Tibial nerve (tissue), 3 donors: ENCODE measurements around the gene MBD3L5.
"Not testable (repeated sequence)": the region's sequence is repeated elsewhere in the genome, so short reads cannot be mapped to it uniquely, and the experiment has no call there.

Source experiments
- CTCF ChIP-seq, 5 experiments: fragments of 200-600 bp in 3 of 5; fragments of 450-650 bp in 2 of 5; sonication (generic) in 3 of 5; IDR thresholded peaks; one replicate each; pipeline ENCODE4 v1.5.1; 2016 to 2019; ENCODE audit warnings: antibody characterized with exemption in 5 of 5, mild to moderate bottlenecking in 3 of 5, moderate library complexity in 2 of 5
- POLR2A ChIP-seq, 2 donors: fragments of 450-650 bp; IDR thresholded peaks; one replicate each; pipeline ENCODE4 v1.6.1; 2017; ENCODE audit warnings: antibody characterized with exemption in 2 of 2, mild to moderate bottlenecking in 2 of 2, moderate library complexity in 2 of 2

DNA sequence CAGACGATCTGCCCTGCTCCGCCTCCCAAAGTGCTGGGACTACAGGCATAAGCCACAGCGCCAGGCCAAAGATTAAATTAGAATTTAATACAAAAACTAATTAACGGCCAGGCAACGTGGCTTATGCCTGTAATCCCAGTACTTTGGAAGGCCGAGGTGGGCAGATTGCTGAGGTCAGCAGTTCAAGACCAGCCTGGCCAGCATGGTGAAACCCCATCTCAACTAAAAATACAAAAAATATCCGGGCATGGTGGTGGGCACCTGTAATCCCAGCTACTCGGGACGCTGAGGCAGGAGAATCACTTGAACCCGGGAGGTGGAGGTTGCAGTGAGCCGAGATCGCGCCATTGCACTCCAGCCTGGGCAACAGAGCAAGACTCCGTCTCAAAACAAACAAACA, 25.3 kb downstream of the MBD3L5 start:
- not testable (repeated sequence) for TF ChIP-seq CTCF, POLR2A (IDR thresholded peaks at IDR 0.05)
